Spleen (tissue), 11 donors: ENCODE results near the gene LITAF. TPM values are rescaled to one million over a fixed set of nuclear protein-coding genes. Genes with fewer than 3 reads are reported as not detected.

Source experiments
- DNase-seq: peaks from one replicate; pipeline ENCODE4 v3.0.0-alpha.2; 2020
- H3K27ac ChIP-seq, 8 donors: fragments of 200-600 bp; sonication (generic) in 7 of 8; 1 replicate in 4 of 8; 2 replicates in 4 of 8; pipeline versions ENCODE4 v1.5.0 to v1.8.0; 2016 to 2021; ENCODE audit warnings: inconsistent platforms in 4 of 8, mild to moderate bottlenecking in 4 of 8, moderate library complexity in 1 of 8
- H3K27me3 ChIP-seq, 7 donors: fragments of 200-600 bp; sonication (generic) in 6 of 7; replicated peaks in 1 of 7; 1 replicate in 4 of 7; 2 replicates in 3 of 7; pipeline versions ENCODE4 v1.5.0 to v1.8.0; 2016 to 2021; ENCODE audit warnings: inconsistent platforms in 3 of 7, mild to moderate bottlenecking in 1 of 7
- H3K36me3 ChIP-seq, 6 donors: fragments of 200-600 bp; sonication (generic) in 5 of 6; 1 replicate in 4 of 6; 2 replicates in 2 of 6; pipeline versions ENCODE4 v1.5.0 to v1.8.0; 2016 to 2021; ENCODE audit warnings: inconsistent platforms in 2 of 6
- H3K4me1 ChIP-seq, 6 donors: fragments of 200-600 bp; sonication (generic) in 5 of 6; 1 replicate in 3 of 6; 2 replicates in 3 of 6; pipeline versions ENCODE4 v1.5.0 to v1.8.0; 2016 to 2021; ENCODE audit warnings: inconsistent platforms in 3 of 6
- H3K4me3 ChIP-seq, 8 donors: fragments of 200-600 bp; sonication (generic) in 7 of 8; 1 replicate in 4 of 8; 2 replicates in 4 of 8; pipeline versions ENCODE4 v1.5.0 to v1.8.0; 2016 to 2021; ENCODE audit warnings: inconsistent platforms in 4 of 8, mild to moderate bottlenecking in 4 of 8, moderate library complexity in 2 of 8
- H3K9me3 ChIP-seq, 8 donors: fragments of 200-600 bp; sonication (generic) in 7 of 8; 1 replicate in 4 of 8; 2 replicates in 4 of 8; pipeline versions ENCODE4 v1.5.0 to v1.8.0; 2016 to 2021; ENCODE audit warnings: inconsistent platforms in 4 of 8
- POLR2A ChIP-seq, 3 donors: fragments of 450-650 bp; IDR thresholded peaks; one replicate each; pipeline ENCODE4 v1.5.1; 2017; ENCODE audit warnings: antibody characterized with exemption in 3 of 3, mild to moderate bottlenecking in 1 of 3
- POLR2AphosphoS5 ChIP-seq, 3 donors: sonication (generic); formaldehyde crosslinking; IDR thresholded peaks; one replicate each; pipeline ENCODE4 v1.5.1; 2017; ENCODE audit warnings: antibody characterized with exemption in 3 of 3
- WGBS, 5 donors: extraction: QIAGEN DNeasy Blood & Tissue Kit in 3 of 5; methylation state at CpG; one replicate each; pipeline versions ENCODE4 v1.1.5 to v1.1.7; 2013 to 2018; 5-methylcytosine and 5-hydroxymethylcytosine counted together
- intact Hi-C: fragments of 100-400 bp; cut with DNase I; formaldehyde crosslinking; loops from one replicate; pipeline ENCODE4 v1.15.0; 2023; ENCODE audit warnings: low total_unique reads
- polyA plus RNA-seq, 3 donors: library from polyadenylated mRNA; stranded (reverse); fragments of 200-250 nt; gene quantifications; one replicate each; pipeline ENCODE4 v1.2.1, GENCODE V29; 2013
- total RNA-seq, 7 donors: library from RNA; depleted of rRNA in 3 of 7; stranded (reverse); fragments of >200 nt in 3 of 7; fragmentation: NEBNext Ultra II Directional in 4 of 7; extraction: Animal tissue kit (Norgen Biotek cat#: 25700) in 4 of 7; gene quantifications; one replicate each; pipeline versions ENCODE4 v1.1.0 to v1.2.1, GENCODE V29; 2016 to 2021
- TF ChIP-seq, protein P1 (sequence below), 11 experiments: fragments of 200-600 bp in 7 of 11; fragments of 450-650 bp in 4 of 11; sonication (generic) in 4 of 11; IDR thresholded peaks in 8 of 11; conservative IDR thresholded peaks in 3 of 11; 1 replicate in 7 of 11; 2 replicates in 4 of 11; pipeline versions ENCODE4 v1.4.0 to v1.8.0; 2016 to 2021; ENCODE audit warnings: antibody characterized with exemption in 11 of 11, inconsistent platforms in 4 of 11, mild to moderate bottlenecking in 1 of 11
- donor health status: healthy with polysubstance abuse.
- donor health status: DM: no; HTN: no; CAD: no; lungs with moderate emphysema.
- donor health status: DM: no; HTN: no; CAD: no.
- donor health status: Bipolar disorder and iron deficiency.
- donor health status: healthy.
- donor health status: DM: no; HTN: no; CAD: no.
- donor health status: DM: yes; HTN: yes; CAD: no.

The LITAF gene
- total and polyA plus RNA-seq, 10 donors, result 55.8 to 312 (median 162) TPM

DNA sequence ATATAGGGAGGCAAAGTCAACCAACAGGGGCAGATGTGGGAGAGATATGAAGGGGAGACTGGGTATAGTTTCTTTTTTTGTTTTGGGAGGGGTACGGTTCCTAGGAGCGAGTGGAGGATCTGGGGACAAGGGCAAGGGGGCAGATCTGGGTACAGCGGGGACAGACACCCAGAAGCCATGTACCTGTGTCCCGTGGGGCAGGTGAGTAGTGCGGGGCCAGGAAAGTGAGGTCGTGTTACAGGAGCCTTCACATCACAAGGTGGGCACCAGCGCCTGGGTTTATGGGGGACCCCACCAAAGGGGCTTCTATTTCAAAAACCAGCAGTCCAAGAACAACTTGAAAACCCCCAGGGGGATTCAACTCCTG, 11.5 kb downstream of the LITAF start:
- whole genome bisulfite sequencing, 5 donors, result 83 to 90% (median 86%) methylated on average over 7 of the region's 7 CpGs
- peak; percentile 52 for DNase-seq
- H3K4me1 ChIP-seq, result peaks cover 42 to 99% (median 95%) of the 10 kb centered on the region in 6 donors
- no peak overlapping the region for H3K4me3 ChIP-seq
- H3K27ac ChIP-seq, result peak overlapping the region in 3 of 8 donors; percentile 19 to 56 (median 39)
- TF ChIP-seq POLR2AphosphoS5 (IDR thresholded peaks at IDR 0.05), result no peak
- no peak for TF ChIP-seq POLR2A (IDR thresholded peaks at IDR 0.05)
- TF ChIP-seq, protein P1, sequence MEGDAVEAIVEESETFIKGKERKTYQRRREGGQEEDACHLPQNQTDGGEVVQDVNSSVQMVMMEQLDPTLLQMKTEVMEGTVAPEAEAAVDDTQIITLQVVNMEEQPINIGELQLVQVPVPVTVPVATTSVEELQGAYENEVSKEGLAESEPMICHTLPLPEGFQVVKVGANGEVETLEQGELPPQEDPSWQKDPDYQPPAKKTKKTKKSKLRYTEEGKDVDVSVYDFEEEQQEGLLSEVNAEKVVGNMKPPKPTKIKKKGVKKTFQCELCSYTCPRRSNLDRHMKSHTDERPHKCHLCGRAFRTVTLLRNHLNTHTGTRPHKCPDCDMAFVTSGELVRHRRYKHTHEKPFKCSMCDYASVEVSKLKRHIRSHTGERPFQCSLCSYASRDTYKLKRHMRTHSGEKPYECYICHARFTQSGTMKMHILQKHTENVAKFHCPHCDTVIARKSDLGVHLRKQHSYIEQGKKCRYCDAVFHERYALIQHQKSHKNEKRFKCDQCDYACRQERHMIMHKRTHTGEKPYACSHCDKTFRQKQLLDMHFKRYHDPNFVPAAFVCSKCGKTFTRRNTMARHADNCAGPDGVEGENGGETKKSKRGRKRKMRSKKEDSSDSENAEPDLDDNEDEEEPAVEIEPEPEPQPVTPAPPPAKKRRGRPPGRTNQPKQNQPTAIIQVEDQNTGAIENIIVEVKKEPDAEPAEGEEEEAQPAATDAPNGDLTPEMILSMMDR (IDR thresholded peaks at IDR 0.05 in 8 of 11, conservative IDR thresholded peaks at IDR 0.05 in 3 of 11), result no peak
- peaks cover 0 to 49% (median 0%) of the 10 kb centered on the region in 6 donors for H3K36me3 ChIP-seq
- no peaks in the 10 kb centered on the region for H3K9me3 ChIP-seq
- no peaks in the 10 kb centered on the region for H3K27me3 ChIP-seq
- intact Hi-C loops, result no loop called here

DNA sequence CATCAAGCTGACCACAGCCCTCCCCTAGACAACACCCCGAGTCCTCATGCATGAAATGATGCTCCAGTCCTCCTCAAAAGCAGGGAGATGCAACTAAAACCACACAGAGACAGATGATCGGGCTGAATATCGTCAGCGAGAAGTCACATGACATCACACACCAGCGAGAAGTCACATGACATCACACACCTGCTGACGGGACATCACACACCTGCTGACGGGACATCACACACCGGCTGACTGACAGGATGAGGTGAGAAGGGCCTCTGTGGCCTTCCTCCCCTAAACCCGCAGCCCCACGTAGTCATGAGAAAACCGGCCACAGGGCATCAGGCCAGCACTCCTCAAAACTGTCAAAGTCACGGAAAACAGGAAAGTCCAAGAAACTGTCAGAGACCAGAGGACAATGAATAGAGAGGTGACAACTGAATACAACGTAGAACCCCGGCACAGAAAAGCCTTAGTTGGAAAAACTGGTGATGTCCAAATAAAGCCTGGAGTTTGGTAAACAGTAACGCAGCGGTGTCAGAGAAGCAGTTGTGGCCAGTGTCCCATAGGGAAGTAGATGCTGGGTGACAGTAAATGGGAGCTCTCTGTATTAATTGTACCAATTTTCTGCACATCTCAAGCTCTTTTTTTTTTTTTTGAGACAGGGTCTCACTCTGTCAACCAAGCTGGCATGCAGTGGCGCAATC, 14.3 kb downstream of the LITAF start:
- intact Hi-C loops, result no loop called here
- Histone ChIP-seq H3K27ac (peak overlapping the region in 5 of 8 donors; percentile 32 to 75 (median 45)), H3K27me3 (no peaks in the 10 kb centered on the region), H3K9me3 (no peaks in the 10 kb centered on the region), H3K4me3 (peak overlapping the region in 1 of 8 donors; percentile 14), H3K4me1 (peaks cover 29 to 100% (median 86%) of the 10 kb centered on the region in 6 donors), H3K36me3 (peaks cover 0 to 58% (median 2%) of the 10 kb centered on the region in 6 donors)
- TF ChIP-seq POLR2A (IDR thresholded peaks at IDR 0.05) (no peak), POLR2AphosphoS5 (IDR thresholded peaks at IDR 0.05) (peak in 2 of 3 donors; percentile 25 to 62)
- TF ChIP-seq, protein P1 (IDR thresholded peaks at IDR 0.05 in 8 of 11, conservative IDR thresholded peaks at IDR 0.05 in 3 of 11), result no peak
- peak; percentile 80 for DNase-seq
- WGBS, 5 donors, result 55 to 62% (median 60%) methylated on average over 17 of the region's 17 CpGs

DNA sequence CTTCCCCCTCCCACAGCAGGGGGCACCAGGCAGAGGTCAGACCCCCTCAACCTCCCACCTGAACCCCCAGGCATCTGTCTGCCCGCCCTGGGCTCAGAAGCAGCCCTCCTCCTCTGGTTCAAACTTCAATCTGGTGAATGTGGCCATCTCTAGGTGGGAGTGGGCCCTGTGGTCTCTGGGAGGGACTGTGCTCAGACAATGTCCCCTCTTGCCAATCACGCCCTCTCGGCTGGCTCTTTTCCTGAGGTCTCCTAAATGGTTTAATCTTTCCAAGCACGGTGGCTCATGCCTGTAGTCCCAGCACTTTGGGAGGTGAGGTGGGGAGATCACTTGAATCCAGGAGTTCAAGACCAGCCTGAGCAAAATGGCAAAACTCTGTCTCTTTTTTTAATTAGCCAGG, 15.2 kb downstream of the LITAF start:
- peaks cover 0 to 66% (median 2%) of the 10 kb centered on the region in 6 donors for H3K36me3 ChIP-seq
- intact Hi-C loops, result no loop called here
- 79 to 94% (median 85%) methylated on average over 4 of the region's 4 CpGs for WGBS, 5 donors
- peak overlapping the region in 1 of 8 donors; percentile 14 for H3K4me3 ChIP-seq
- no peaks in the 10 kb centered on the region for H3K27me3 ChIP-seq
- TF ChIP-seq POLR2A (IDR thresholded peaks at IDR 0.05), result no peak
- peak in 1 of 3 donors; percentile 45 for TF ChIP-seq POLR2AphosphoS5 (IDR thresholded peaks at IDR 0.05)
- DNase-seq, result no peak
- H3K27ac ChIP-seq, result peak overlapping the region in 5 of 8 donors; percentile 22 to 75 (median 45)
- H3K4me1 ChIP-seq, result peaks cover 20 to 100% (median 77%) of the 10 kb centered on the region in 6 donors
- no peaks in the 10 kb centered on the region for H3K9me3 ChIP-seq

DNA sequence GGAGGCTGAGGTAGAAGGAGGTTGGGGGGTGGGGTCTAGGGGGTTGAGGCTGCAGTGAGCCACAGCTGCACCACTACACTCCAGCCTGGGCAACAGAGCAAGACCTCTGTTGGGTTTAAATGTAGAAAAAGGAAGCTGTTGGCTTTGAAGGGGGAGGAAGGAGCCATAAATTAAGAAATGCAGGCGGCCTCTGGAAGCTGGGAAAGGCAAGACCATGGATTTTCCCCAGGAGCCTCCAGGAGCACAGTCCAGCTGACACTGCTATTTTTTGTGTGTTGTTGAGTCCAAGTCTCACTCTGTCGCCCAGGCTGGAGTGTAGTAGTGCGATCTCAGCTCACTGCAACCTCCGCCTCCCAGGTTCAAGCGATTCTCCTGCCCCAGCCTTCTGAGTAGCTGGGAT, 15.9 kb downstream of the LITAF start:
- TF ChIP-seq POLR2AphosphoS5 (IDR thresholded peaks at IDR 0.05) (no peak), POLR2A (IDR thresholded peaks at IDR 0.05) (no peak)
- TF ChIP-seq, protein P1 (IDR thresholded peaks at IDR 0.05 in 8 of 11, conservative IDR thresholded peaks at IDR 0.05 in 3 of 11), result no peak
- intact Hi-C loops, result no loop called here
- 78 to 84% (median 80%) methylated on average over 5 of the region's 5 CpGs for WGBS, 5 donors
- H3K27me3 ChIP-seq, result no peaks in the 10 kb centered on the region
- peaks cover 0 to 66% (median 2%) of the 10 kb centered on the region in 6 donors for H3K36me3 ChIP-seq
- peaks cover 16 to 100% (median 70%) of the 10 kb centered on the region in 6 donors for H3K4me1 ChIP-seq
- peak overlapping the region in 3 of 8 donors; percentile 45 to 75 (median 59) for H3K27ac ChIP-seq
- H3K9me3 ChIP-seq, result no peaks in the 10 kb centered on the region
- no peak for DNase-seq
- no peak overlapping the region for H3K4me3 ChIP-seq
